ENCODE data around the gene MPST. TPM values are rescaled to one million over a fixed set of nuclear protein-coding genes. Genes with fewer than 3 reads are reported as not detected.

MPST gene
- total RNA-seq, 1 donor: 48.9 TPM

DNA sequence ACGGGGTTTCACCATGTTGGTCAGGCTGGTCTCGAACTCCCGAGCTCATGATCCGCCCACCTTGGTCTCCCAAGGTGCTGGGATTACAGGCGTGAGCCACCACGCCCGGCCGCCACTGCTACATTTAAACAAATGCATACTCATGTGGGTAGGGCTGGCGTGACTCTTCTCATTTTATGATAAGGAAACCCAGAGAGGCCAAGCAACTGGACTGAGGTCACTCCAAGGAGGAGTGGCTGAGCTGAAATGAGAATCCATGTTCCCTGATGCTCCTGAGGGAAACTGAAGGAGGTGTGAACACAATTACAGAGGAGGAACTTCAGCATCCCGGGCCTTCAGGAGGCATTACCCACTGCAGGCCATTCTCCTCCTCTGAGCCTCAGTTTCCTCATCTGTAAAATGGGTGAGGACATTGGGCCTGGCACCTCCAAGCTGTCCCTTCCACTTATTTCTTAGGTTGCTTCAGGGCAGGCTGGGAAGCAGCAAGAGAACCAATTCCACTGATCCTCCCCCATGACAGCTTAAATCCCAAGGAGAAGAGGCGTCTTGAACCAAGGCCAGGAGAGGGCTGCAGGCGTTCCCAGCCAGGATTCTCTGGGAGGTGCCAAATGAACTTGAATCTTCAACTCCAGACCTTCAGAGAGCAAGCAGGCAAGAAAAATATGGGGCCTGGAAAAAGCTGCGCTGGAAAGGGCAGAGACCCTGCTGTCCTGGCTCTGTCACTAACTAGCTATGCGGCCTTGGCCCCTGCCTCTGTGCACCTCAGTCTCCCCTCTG, 3.2 kb upstream of the MPST start:
- TF ChIP-seq, protein P1, sequence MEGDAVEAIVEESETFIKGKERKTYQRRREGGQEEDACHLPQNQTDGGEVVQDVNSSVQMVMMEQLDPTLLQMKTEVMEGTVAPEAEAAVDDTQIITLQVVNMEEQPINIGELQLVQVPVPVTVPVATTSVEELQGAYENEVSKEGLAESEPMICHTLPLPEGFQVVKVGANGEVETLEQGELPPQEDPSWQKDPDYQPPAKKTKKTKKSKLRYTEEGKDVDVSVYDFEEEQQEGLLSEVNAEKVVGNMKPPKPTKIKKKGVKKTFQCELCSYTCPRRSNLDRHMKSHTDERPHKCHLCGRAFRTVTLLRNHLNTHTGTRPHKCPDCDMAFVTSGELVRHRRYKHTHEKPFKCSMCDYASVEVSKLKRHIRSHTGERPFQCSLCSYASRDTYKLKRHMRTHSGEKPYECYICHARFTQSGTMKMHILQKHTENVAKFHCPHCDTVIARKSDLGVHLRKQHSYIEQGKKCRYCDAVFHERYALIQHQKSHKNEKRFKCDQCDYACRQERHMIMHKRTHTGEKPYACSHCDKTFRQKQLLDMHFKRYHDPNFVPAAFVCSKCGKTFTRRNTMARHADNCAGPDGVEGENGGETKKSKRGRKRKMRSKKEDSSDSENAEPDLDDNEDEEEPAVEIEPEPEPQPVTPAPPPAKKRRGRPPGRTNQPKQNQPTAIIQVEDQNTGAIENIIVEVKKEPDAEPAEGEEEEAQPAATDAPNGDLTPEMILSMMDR (IDR thresholded peaks at IDR 0.05; ENCODE audit: insufficient read depth, low read length): no peak
- H3K4me3 ChIP-seq (ENCODE audit: low read depth, low read length): no peak overlapping the region
- DNase-seq (ENCODE audit: low read depth): no peak

GRCh38 chr22:37017356-37017755, 2.2 kb upstream of the MPST start:
- TF ChIP-seq, protein P1 (IDR thresholded peaks at IDR 0.05; ENCODE audit: insufficient read depth, low read length): no peak
- no peak for DNase-seq (ENCODE audit: low read depth)
- no peak overlapping the region for H3K4me3 ChIP-seq (ENCODE audit: low read depth, low read length)

DNA sequence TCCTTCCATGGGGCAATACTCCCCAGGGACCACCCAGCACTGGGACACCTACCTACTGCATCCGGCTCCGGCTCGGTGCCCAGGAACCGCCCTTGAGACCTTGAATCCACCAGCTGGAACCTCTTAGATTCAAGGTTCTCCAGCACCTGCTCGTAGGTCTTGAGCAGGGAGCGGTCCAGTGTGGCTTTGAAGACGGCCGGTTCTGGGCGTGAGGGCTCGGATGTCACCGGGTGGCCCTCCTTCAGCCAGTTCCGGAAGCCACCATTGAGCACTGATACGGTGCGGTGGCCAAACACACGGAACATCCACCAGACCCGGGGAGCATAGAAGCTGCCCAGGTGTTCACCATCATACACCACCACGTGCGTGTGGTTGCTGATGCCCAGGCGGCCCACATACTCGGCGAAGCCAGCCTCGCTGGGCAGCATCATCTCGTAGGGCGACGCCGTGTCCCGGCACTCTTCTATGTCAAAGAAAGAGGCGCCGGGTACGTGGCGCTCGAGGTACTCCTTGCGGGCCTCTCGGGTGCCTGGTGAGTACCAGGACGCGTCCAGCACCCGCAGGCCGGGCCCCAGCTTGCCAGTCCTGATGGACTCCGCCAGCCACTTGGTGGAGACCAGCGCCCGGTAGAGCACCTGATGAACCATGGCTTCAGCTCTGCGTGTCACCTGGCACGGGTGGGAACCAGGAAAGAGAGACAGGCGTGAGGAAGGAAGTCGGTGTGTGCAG, 1.3 kb upstream of the MPST start:
- TF ChIP-seq, protein P1 (IDR thresholded peaks at IDR 0.05; ENCODE audit: insufficient read depth, low read length): no peak
- no peak for DNase-seq (ENCODE audit: low read depth)
- peak overlapping the region; percentile 83 for H3K4me3 ChIP-seq (ENCODE audit: low read depth, low read length)

DNA sequence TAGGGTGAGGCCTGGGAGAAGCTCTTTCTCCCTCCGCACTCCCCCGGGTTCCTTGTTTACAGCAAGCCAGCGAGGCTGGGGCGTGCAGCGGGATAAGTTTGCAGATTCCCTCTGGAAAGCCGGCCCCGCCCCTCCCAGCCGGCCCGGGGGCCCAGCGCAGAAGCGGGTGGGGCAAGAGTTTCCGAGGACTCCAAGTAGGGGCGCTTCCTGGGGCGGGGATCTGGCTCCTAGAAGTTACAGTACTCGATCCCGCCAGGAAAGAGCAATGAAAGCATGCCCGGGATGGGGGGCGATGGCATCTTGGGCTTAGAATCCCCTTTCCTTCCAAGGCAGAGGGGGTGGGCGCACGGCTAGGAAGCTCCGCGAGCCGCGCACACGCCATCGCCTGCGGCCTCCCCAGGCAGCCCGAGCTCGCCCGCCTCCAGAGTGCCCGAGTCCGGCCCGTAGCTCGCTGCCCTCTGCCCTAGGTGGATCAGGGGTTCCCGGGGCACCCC, 680 bp upstream of the MPST start:
- TF ChIP-seq, protein P1 (IDR thresholded peaks at IDR 0.05; ENCODE audit: insufficient read depth, low read length): no peak
- H3K4me3 ChIP-seq (ENCODE audit: low read depth, low read length): peak overlapping the region; percentile 83
- DNase-seq (ENCODE audit: low read depth): peak; percentile 53

DNA sequence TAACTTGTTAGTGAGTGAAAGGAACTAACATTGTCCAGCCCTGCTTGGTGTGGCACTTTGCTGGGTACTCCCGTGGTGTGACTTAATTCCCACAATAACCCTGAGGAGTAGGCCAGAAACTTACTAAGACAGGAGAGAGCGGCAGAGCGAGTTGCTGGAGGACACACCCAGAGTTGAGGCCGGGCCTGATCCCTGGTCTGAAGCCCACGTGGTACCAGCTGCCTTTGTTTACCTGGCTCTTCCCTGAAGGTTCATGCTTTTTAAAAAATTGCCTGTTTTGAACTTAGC, 594 bp downstream of the MPST start:
- DNase-seq (ENCODE audit: low read depth): peak; percentile 60
- H3K4me3 ChIP-seq (ENCODE audit: low read depth, low read length): peak overlapping the region; percentile 83
- TF ChIP-seq, protein P1 (IDR thresholded peaks at IDR 0.05; ENCODE audit: insufficient read depth, low read length): no peak

DNA sequence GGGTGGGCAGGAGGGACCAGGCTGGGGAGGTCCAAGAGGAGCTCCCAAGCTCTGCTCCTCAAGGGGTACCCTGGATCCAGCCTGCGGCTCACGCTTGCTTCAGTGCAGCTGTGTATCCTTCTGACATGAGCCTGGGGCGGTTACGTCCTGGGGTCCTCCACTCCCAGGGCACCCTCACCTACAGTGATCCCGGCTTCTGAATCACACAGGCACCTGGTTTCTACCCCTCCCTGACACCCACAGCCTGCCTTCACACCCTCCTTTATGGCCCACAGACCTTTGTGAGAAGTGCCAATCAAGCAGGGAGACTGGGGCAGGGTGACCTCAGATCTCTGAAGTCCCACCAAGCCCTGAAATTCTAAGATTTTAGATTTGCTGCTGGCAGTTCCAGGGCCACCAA, 1.5 kb downstream of the MPST start:
- no peak overlapping the region for H3K4me3 ChIP-seq (ENCODE audit: low read depth, low read length)
- no peak for DNase-seq (ENCODE audit: low read depth)
- TF ChIP-seq, protein P1 (IDR thresholded peaks at IDR 0.05; ENCODE audit: insufficient read depth, low read length): no peak
